Measurements from ENCODE around the gene WWC1.

The WWC1 gene

DNA sequence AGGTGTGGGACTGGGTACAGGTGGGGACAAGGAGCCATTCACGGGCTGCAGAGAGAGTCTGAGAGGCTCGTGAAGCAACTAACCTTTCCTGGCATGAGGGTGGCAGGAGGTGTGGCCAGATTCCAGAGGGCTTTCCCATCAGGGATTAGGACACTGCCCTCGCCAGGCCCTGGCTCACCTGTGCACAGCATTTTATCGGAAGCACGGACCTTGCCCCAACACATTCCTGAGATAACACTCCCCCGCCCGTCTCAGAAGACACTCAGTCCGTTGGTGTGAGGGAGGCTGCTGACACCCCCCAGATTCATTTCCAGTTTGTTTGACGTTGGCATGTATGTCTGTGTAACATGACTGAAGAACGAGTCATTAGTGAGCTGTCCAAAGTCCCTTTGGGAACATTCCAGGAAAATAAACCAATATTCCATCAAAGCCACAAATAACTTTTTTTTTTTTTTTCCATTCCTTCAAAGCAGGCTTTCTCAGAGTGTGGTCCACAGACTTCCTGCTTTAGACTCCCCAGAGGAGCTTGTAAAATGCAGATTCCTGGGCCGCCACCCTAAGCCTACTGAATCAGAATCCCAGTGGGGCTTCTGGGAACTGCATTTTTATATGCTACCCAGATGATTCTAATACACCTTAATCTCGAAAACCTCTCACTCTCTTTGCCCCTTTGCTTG lies 23.4 kb downstream of the WWC1 start:
- FAIRE-seq (no peak), DNase-seq (ENCODE audit: insufficient read length, low spot score) (no peak)
- TF ChIP-seq SPI1 (IDR thresholded peaks at IDR 0.05; ENCODE audit: low read depth, low read length) (no peak), PAX5 (IDR thresholded peaks at IDR 0.05; ENCODE audit: insufficient read depth, low read length, severe bottlenecking) (no peak), TAF1 (IDR thresholded peaks at IDR 0.05; ENCODE audit: low read depth, low read length) (no peak), POLR2A (IDR thresholded peaks at IDR 0.05; ENCODE audit: low read depth, low read length) (no peak), POLR2AphosphoS5 (IDR thresholded peaks at IDR 0.05; ENCODE audit: low read depth, low read length) (no peak), POU2F2 (IDR thresholded peaks at IDR 0.05; ENCODE audit: low read depth, low read length) (no peak)

DNA sequence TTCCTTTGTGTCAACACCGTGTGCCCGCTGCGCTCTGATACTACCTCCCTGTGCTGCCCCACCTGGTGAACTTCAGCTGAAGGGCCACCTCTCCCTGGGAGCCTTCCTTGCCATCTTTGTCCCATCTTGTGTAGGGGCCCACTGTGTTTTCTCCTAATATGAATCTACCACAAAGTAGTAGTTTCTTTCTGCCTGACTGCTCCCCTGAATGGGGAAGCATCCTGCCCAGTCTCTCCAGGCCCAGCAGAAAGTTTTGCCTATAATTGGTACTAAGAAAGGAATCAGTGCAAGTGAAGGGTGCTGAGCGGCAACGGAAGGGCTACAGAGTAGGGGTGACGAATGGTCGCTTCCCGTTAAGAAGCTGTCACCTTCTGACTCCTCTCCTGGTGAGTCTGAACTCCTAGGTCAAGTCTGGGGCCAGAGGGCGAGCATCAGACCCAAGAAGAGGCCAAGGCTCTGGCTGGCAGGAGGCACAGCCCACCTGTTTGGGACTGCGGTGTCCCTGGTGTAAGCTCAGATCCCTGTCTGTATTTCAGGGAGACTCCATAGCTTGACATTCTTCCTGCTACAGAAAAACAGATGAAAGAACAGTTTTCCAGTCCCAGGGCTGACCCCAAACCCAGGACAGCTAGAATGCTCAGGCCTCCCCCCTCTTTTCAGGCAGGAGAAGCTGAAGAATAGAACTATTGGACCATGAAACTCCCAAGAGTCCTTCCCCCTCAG lies 24.1 kb downstream of the WWC1 start:
- FAIRE-seq: no peak
- TF ChIP-seq TAF1 (IDR thresholded peaks at IDR 0.05; ENCODE audit: low read depth, low read length): no peak

DNA sequence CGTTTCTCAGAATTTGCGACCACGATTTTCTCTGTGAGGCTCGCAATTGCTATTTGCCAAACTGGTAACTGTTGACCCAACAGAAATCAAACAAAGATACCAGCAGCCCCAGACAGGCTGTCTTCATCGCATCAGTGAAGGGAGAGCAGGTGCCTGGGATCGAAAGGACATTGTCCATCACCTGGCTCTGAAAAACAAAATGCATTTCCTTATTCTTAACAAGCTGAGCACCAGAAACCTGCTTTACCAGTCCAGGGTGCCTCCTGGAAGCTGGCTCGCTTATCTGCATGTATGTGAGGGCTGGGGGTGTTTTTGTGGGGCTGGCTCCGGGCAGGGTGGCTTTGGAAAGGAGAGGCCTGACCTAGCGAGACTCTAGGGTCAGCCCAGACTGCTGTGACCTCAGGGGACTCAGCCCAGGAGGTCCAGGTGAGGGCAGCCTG lies 24.7 kb downstream of the WWC1 start:
- no peak for FAIRE-seq
- no peak for DNase-seq (ENCODE audit: insufficient read length, low spot score)
- no peak for TF ChIP-seq POLR2AphosphoS5 (IDR thresholded peaks at IDR 0.05; ENCODE audit: low read depth, low read length)
- no peak for TF ChIP-seq POU2F2 (IDR thresholded peaks at IDR 0.05; ENCODE audit: low read depth, low read length)
- TF ChIP-seq TAF1 (IDR thresholded peaks at IDR 0.05; ENCODE audit: low read depth, low read length): no peak
- no peak for TF ChIP-seq SPI1 (IDR thresholded peaks at IDR 0.05; ENCODE audit: low read depth, low read length)
- no peak for TF ChIP-seq PAX5 (IDR thresholded peaks at IDR 0.05; ENCODE audit: insufficient read depth, low read length, severe bottlenecking)
- no peak for TF ChIP-seq POLR2A (IDR thresholded peaks at IDR 0.05; ENCODE audit: low read depth, low read length)

More for the DNA sequence above, 24.1 kb downstream of the WWC1 start:
- no peak for DNase-seq (ENCODE audit: insufficient read length, low spot score)

DNA sequence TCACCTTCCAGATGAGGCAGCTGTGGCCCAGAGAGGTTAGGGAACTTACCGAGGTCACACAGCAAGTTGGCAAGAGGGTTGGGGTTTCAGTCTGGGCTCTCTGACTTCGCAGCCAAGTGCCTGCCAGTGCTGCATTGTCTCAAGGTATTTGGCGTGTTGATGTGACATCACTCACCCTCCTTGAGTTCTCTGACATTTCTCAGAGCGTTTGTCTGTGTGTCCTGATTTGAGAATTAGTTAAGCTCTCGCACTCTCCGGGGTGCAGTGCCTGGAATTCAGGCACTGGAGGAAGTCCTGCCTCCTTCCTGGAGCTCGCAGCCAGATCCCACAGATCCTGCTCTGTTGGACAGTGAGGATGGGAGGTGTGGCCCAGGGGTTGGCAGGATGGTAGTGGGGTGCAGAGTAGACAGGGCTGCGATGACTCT lies 25.7 kb downstream of the WWC1 start:
- no peak for DNase-seq (ENCODE audit: insufficient read length, low spot score)
- TF ChIP-seq SPI1 (IDR thresholded peaks at IDR 0.05; ENCODE audit: low read depth, low read length) (no peak), PAX5 (IDR thresholded peaks at IDR 0.05; ENCODE audit: insufficient read depth, low read length, severe bottlenecking) (no peak), POLR2AphosphoS5 (IDR thresholded peaks at IDR 0.05; ENCODE audit: low read depth, low read length) (no peak), POLR2A (IDR thresholded peaks at IDR 0.05; ENCODE audit: low read depth, low read length) (no peak), TAF1 (IDR thresholded peaks at IDR 0.05; ENCODE audit: low read depth, low read length) (no peak), POU2F2 (IDR thresholded peaks at IDR 0.05; ENCODE audit: low read depth, low read length) (no peak)
- no peak for FAIRE-seq

DNA sequence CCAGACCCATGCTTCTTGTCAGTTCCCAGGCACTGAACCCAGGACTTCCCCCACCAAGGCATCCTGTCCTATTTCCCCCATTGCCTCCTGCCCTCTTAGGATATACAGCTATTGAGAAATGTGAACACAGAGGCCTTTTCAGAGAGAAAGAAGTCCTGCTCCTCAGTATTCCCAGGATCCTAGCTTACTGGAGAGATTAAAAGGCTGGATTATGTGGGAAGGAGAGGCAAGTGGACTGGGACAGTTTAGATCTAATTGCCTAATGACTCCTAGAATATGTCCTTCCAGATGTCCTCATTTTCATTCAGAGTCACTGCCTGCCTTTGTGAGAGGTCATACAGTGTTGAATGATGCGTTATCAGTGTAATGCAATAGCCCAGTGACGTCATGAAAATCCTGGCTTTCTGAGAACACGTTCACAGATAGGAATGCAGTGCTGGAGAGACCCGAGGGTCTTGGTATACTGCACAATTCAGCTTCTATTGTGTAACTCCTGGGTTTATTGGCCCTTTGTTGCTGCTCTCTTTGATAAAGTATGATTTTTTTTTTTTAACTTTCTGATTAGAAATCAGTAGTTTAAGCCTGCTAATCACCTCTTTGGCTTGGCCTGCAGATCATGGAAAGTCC lies 26.2 kb downstream of the WWC1 start:
- no peak for FAIRE-seq
- TF ChIP-seq SPI1 (IDR thresholded peaks at IDR 0.05; ENCODE audit: low read depth, low read length) (no peak), TAF1 (IDR thresholded peaks at IDR 0.05; ENCODE audit: low read depth, low read length) (no peak)
- DNase-seq (ENCODE audit: insufficient read length, low spot score): no peak

DNA sequence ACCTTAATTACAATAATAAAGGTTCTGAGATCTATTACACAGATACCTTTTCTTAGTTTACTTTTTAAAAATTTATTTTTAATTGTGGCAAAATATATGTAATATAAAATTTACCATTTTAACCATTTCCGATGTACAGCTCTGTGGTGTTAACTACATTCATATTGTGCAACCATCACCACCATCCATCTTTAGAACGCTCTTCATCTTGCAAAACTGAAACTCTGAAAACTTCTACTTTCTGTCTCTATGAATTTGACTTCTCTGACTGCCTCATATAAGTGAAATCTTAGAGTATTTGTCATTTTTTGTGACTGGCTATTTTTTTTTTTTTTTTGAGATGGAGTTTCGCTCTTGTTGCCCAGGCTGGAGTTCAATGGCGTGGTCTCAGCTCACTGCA lies 26.8 kb downstream of the WWC1 start:
- DNase-seq (ENCODE audit: insufficient read length, low spot score) (no peak), FAIRE-seq (no peak)
- no peak for TF ChIP-seq POLR2A (IDR thresholded peaks at IDR 0.05; ENCODE audit: low read depth, low read length)
- no peak for TF ChIP-seq POU2F2 (IDR thresholded peaks at IDR 0.05; ENCODE audit: low read depth, low read length)
- no peak for TF ChIP-seq TAF1 (IDR thresholded peaks at IDR 0.05; ENCODE audit: low read depth, low read length)
- TF ChIP-seq PAX5 (IDR thresholded peaks at IDR 0.05; ENCODE audit: insufficient read depth, low read length, severe bottlenecking): no peak
- TF ChIP-seq SPI1 (IDR thresholded peaks at IDR 0.05; ENCODE audit: low read depth, low read length): no peak
- no peak for TF ChIP-seq POLR2AphosphoS5 (IDR thresholded peaks at IDR 0.05; ENCODE audit: low read depth, low read length)

DNA sequence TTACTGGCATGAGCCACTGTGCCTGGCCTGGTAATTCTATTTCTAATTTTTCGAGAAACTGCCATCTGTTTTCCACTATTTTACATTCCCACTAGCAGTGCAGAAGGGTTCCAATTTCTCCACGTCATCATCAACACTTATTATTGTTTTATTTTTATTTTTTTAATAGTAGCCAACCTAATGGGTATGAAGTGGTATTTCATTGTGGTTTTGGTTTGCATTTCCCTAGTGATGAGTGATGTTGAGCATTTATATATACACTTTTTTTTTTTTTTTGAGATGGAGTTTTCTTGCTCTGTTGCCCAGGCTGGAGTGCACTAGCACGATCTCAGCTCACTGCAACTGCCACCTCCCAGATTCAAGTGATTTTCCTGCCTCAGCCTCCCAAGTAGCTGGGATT lies 28.3 kb downstream of the WWC1 start:
- no peak for DNase-seq (ENCODE audit: insufficient read length, low spot score)
- TF ChIP-seq POU2F2 (IDR thresholded peaks at IDR 0.05; ENCODE audit: low read depth, low read length) (no peak), POLR2A (IDR thresholded peaks at IDR 0.05; ENCODE audit: low read depth, low read length) (no peak)
- no peak for FAIRE-seq

DNA sequence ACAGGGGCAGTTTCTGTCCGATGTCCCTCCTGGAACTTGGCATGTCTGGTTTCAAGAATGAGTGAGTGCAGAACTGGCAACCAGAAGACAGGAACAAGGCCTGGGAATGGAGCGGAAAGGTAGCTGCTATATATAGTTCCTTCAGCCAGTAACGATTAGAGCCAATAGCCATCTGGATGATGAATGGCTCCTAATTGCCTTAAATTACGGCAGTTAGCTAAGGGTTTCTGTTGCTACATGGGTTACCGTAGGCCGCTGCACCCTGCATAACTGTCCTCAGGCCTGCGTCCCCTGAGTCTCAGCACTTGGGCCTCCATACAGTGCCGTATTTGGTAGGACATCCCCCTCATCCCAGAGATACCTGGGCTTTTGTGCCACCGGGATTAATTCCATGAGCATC lies 29.4 kb downstream of the WWC1 start:
- TF ChIP-seq POLR2AphosphoS5 (IDR thresholded peaks at IDR 0.05; ENCODE audit: low read depth, low read length) (no peak), POU2F2 (IDR thresholded peaks at IDR 0.05; ENCODE audit: low read depth, low read length) (no peak), SPI1 (IDR thresholded peaks at IDR 0.05; ENCODE audit: low read depth, low read length) (no peak), POLR2A (IDR thresholded peaks at IDR 0.05; ENCODE audit: low read depth, low read length) (no peak), PAX5 (IDR thresholded peaks at IDR 0.05; ENCODE audit: insufficient read depth, low read length, severe bottlenecking) (no peak), TAF1 (IDR thresholded peaks at IDR 0.05; ENCODE audit: low read depth, low read length) (no peak)
- FAIRE-seq (no peak), DNase-seq (ENCODE audit: insufficient read length, low spot score) (no peak)

DNA sequence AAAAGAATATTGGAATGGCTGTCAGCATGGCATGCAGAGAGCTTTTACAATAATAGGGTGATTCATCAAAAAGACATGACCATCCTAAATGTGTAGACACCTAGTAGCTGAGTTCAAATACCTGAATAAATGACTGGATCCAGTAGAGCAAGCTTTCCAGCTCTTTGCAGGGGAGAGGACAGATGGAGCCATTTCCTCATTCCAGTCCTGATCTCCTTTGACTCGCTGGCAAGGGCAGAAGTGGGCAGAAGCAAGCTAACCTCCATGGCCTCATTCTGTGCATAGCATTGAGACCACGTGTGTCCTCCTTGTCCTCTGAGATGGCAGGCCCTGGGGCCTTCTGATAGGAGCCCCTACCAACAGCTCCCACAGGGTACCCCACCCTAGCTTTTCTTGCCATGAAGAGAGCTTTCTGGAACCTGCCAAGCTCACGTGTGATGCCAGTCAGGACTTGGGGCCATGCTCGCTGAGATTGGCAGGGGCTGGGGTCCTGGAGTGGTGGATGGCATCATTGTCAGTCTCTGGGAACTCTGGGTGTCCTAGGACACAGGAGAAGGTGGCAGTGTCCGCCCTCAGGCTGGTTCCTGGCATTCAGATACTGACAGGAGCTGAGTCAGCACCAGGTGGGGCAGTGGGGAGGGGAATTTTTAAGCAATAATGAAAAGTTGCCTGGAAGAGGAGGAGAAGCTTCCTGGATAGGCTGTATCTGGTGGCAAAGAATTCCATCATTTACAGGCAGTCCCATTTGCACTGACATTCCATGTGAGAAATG lies 33.6 kb downstream of the WWC1 start:
- DNase-seq (ENCODE audit: insufficient read length, low spot score): no peak
- TF ChIP-seq TAF1 (IDR thresholded peaks at IDR 0.05; ENCODE audit: low read depth, low read length) (no peak), POLR2A (IDR thresholded peaks at IDR 0.05; ENCODE audit: low read depth, low read length) (no peak), POLR2AphosphoS5 (IDR thresholded peaks at IDR 0.05; ENCODE audit: low read depth, low read length) (no peak), PAX5 (IDR thresholded peaks at IDR 0.05; ENCODE audit: insufficient read depth, low read length, severe bottlenecking) (no peak), SPI1 (IDR thresholded peaks at IDR 0.05; ENCODE audit: low read depth, low read length) (no peak), POU2F2 (IDR thresholded peaks at IDR 0.05; ENCODE audit: low read depth, low read length) (no peak)
- FAIRE-seq: no peak

All from GM12891 (cell line).